HepG2 (cell line): Measurements from ENCODE around the gene AXIN2. TPM values are rescaled to one million over a fixed set of nuclear protein-coding genes. Genes with fewer than 3 reads are reported as not detected.

Source experiments
- FOXC1 ChIP-seq: sonication (generic); formaldehyde crosslinking; IDR thresholded peaks from 2 replicates; pipeline ENCODE4 v1.8.0; 2022; ENCODE audit warnings: mild to moderate bottlenecking, missing genetic modification reagents, borderline replicate concordance
- FOXK2 ChIP-seq: fragments of 450-650 bp; IDR thresholded peaks from 2 replicates; pipeline ENCODE4 v1.6.1; 2016
- GFI1 ChIP-seq: sonication (generic); formaldehyde crosslinking; IDR thresholded peaks from 2 replicates; pipeline ENCODE4 v1.5.0; 2020; ENCODE audit warnings: missing genetic modification reagents, mild to moderate bottlenecking, borderline replicate concordance
- MYNN ChIP-seq: sonication (generic); formaldehyde crosslinking; IDR thresholded peaks from 2 replicates; pipeline ENCODE4 v1.4.0; 2020; ENCODE audit warnings: mild to moderate bottlenecking, low read depth, missing genetic modification reagents
- RFX1 ChIP-seq: fragments of 450-650 bp; IDR thresholded peaks from 2 replicates; pipeline ENCODE4 v1.6.1; 2017
- SUZ12 ChIP-seq: fragments of 150-350 bp; IDR thresholded peaks from 2 replicates; pipeline ENCODE4 v1.6.1; 2014; ENCODE audit warnings: low read depth, low read length
- ZBTB21 ChIP-seq: sonication (generic); formaldehyde crosslinking; IDR thresholded peaks from 2 replicates; pipeline ENCODE4 v1.4.0; 2020; ENCODE audit warnings: missing genetic modification reagents
- ZBTB7B ChIP-seq: sonication (generic); formaldehyde crosslinking; IDR thresholded peaks from 2 replicates; pipeline ENCODE4 v1.4.0; 2020; ENCODE audit warnings: missing genetic modification reagents
- ZNF549 ChIP-seq: sonication (generic); formaldehyde crosslinking; IDR thresholded peaks from 2 replicates; pipeline ENCODE4 v1.5.0; 2020; ENCODE audit warnings: missing genetic modification reagents
- polyA plus RNA-seq, 8 experiments: library from polyadenylated mRNA; depleted of rRNA in 3 of 8; stranded (reverse) in 7 of 8; unstranded in 1 of 8; fragments of >200 nt; fragmentation: Illumina TruSeq in 4 of 8; extraction: Trizol in 4 of 8; gene quantifications; 2 replicates each; pipeline versions ENCODE4 v1.2.1 to v1.2.3, GENCODE V29; 2011 to 2016; ENCODE audit warnings: low read depth in 4 of 8, missing spikeins in 1 of 8, mixed read lengths in 1 of 8; ENCODE audit not compliant: insufficient read depth in 1 of 8
- total RNA-seq, 5 experiments: library from RNA; depleted of rRNA; stranded (reverse); fragments of >200 nt; fragmentation: Illumina TruSeq; extraction: Trizol; gene quantifications; 2 replicates each; pipeline ENCODE4 v1.2.3, GENCODE V29; 2016; ENCODE audit warnings: low read depth in 1 of 5
- TF ChIP-seq, protein P1 (sequence below): sonication (generic); formaldehyde crosslinking; IDR thresholded peaks from 2 replicates; pipeline ENCODE4 v1.4.0; 2020; ENCODE audit warnings: mild to moderate bottlenecking, missing genetic modification reagents
- TF ChIP-seq, protein P2 (sequence below): sonication (generic); formaldehyde crosslinking; IDR thresholded peaks from 2 replicates; pipeline ENCODE4 v1.4.0; 2020; ENCODE audit warnings: missing genetic modification reagents
- TF ChIP-seq, protein P3 (sequence below): sonication (generic); formaldehyde crosslinking; IDR thresholded peaks from 2 replicates; pipeline ENCODE4 v1.4.0; 2020; ENCODE audit warnings: mild to moderate bottlenecking, missing genetic modification reagents
- TF ChIP-seq, protein P4 (sequence below): fragments of 450-650 bp; IDR thresholded peaks from 2 replicates; pipeline ENCODE4 v1.6.1; 2017
- TF ChIP-seq, protein P5 (sequence below): sonication (generic); formaldehyde crosslinking; IDR thresholded peaks from 2 replicates; pipeline ENCODE4 v1.5.0; 2020; ENCODE audit warnings: mild to moderate bottlenecking, missing genetic modification reagents

The AXIN2 gene
- total and polyA plus RNA-seq, 2 of the 13 experiments (the other 11 are each of a cell fraction or from before 2014, with no cell fraction given) = 58.6 to 63.4 TPM

DNA sequence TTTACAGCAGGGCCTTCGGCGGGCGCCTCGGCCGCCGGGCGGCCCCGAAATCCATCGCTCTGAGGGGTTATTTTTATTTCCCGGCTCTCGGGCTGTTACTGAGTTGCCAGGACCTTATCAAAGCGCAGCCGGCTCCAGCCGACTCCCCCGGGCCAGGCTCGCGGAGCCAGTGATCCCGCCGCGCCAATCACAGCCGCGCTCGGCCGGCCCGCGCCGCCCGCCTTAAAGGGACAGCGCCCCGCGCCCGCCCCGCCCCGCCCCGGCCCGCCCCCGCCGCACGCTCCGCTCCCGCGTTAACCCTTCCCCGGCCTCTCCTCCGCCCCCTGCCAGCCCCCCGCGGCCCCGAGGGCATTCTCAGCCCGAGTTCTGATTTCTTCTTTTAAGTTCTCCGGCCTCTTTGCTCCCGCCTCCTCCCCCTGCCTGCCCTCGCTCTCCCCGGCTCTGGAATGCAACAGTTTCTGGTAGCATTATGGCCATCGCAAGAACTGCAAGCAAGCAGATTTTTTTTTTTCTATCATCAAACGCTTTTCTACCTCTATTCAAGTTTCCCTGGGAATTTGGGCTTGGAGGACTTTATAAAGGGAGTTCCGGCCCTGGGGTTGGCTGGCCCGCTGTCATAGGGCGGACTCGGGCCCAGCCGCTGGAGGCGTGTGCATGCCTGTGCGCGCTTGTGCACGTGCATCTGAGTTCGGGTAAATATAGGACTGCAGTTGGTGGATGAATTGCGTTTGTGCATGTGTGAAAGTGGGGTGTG, at the start of gene AXIN2 (continued):
- TF ChIP-seq, protein P1, sequence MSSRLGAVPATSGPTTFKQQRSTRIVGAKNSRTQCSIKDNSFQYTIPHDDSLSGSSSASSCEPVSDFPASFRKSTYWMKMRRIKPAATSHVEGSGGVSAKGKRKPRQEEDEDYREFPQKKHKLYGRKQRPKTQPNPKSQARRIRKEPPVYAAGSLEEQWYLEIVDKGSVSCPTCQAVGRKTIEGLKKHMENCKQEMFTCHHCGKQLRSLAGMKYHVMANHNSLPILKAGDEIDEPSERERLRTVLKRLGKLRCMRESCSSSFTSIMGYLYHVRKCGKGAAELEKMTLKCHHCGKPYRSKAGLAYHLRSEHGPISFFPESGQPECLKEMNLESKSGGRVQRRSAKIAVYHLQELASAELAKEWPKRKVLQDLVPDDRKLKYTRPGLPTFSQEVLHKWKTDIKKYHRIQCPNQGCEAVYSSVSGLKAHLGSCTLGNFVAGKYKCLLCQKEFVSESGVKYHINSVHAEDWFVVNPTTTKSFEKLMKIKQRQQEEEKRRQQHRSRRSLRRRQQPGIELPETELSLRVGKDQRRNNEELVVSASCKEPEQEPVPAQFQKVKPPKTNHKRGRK (CRISPR knock-in tag) = no peak
- TF ChIP-seq RFX1 (no peak), ZNF549 (CRISPR knock-in tag) (no peak), ZBTB7B (CRISPR knock-in tag) (peak; percentile 5), FOXK2 (peak; percentile 53; the same call in 1 of the 2 replicates), GFI1 (CRISPR knock-in tag) (peak; percentile 97), MYNN (CRISPR knock-in tag) (no peak), ZBTB21 (CRISPR knock-in tag) (no peak), SUZ12 (no peak), FOXC1 (CRISPR knock-in tag) (peak; percentile 99)
- TF ChIP-seq, protein P2, sequence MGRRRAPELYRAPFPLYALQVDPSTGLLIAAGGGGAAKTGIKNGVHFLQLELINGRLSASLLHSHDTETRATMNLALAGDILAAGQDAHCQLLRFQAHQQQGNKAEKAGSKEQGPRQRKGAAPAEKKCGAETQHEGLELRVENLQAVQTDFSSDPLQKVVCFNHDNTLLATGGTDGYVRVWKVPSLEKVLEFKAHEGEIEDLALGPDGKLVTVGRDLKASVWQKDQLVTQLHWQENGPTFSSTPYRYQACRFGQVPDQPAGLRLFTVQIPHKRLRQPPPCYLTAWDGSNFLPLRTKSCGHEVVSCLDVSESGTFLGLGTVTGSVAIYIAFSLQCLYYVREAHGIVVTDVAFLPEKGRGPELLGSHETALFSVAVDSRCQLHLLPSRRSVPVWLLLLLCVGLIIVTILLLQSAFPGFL (CRISPR knock-in tag) = 0 out of 2 replicates have a peak, but pooled peaks have one; percentile 71
- TF ChIP-seq, protein P3, sequence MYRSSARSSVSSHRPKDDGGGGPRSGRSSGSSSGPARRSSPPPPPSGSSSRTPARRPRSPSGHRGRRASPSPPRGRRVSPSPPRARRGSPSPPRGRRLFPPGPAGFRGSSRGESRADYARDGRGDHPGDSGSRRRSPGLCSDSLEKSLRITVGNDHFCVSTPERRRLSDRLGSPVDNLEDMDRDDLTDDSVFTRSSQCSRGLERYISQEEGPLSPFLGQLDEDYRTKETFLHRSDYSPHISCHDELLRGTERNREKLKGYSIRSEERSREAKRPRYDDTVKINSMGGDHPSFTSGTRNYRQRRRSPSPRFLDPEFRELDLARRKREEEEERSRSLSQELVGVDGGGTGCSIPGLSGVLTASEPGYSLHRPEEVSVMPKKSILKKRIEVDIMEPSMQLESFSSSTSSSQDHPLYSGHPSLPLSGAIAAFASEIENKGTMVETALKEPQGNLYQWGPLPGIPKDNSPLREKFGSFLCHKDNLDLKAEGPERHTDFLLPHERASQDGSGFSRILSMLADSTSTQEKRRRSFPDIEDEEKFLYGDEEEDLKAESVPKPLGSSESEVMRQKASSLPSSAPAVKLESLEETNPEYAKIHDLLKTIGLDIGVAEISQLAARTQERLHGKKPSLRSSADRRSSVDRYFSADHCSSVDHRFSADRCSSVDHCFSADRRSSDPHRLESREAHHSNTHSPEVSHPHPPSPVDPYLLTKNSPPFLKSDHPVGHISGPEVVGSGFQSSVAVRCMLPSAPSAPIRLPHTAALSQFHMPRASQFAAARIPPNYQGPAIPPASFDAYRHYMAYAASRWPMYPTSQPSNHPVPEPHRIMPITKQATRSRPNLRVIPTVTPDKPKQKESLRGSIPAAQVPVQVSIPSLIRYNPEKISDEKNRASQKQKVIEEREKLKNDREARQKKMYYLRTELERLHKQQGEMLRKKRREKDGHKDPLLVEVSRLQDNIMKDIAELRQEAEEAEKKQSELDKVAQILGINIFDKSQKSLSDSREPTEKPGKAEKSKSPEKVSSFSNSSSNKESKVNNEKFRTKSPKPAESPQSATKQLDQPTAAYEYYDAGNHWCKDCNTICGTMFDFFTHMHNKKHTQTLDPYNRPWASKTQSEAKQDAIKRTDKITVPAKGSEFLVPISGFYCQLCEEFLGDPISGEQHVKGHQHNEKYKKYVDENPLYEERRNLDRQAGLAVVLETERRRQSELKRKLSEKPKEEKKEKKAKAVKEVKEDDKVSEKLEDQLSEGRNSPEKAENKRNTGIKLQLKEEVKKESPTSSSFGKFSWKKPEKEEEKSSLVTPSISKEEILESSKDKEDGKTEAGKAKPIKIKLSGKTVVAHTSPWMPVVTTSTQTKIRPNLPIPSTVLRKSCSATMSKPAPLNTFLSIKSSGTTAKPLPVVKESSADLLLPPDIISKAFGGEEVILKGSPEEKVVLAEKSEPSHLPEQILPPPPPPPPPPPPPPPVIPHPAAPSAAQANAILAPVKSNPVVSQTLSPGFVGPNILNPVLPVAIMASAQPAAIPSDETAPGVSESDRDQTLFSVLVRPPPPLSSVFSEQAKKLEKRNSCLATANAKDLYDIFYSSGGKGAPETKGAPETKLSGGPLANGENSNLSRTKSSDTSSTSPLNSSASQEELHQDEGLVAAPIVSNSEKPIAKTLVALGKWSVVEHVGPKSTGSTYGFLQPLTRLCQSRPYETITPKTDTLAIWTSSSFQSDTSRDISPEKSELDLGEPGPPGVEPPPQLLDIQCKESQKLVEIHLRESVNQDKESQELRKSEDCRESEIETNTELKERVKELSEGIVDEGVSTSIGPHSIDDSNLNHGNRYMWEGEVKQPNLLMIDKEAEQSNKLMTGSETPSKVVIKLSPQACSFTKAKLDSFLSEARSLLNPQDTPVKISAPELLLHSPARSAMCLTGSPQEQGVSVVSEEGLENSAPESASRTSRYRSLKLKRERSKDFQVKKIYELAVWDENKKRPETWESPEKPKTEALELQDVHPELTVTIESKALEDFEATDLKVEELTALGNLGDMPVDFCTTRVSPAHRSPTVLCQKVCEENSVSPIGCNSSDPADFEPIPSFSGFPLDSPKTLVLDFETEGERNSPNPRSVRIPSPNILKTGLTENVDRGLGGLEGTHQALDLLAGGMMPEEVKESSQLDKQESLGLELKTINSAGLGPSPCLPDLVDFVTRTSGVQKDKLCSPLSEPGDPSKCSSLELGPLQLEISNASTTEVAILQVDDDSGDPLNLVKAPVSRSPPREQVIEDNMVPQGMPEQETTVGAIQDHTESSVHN (CRISPR knock-in tag) = peak; percentile 94; the same call in 1 of the 2 replicates
- TF ChIP-seq, protein P4, sequence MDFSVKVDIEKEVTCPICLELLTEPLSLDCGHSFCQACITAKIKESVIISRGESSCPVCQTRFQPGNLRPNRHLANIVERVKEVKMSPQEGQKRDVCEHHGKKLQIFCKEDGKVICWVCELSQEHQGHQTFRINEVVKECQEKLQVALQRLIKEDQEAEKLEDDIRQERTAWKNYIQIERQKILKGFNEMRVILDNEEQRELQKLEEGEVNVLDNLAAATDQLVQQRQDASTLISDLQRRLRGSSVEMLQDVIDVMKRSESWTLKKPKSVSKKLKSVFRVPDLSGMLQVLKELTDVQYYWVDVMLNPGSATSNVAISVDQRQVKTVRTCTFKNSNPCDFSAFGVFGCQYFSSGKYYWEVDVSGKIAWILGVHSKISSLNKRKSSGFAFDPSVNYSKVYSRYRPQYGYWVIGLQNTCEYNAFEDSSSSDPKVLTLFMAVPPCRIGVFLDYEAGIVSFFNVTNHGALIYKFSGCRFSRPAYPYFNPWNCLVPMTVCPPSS = no peak
- TF ChIP-seq, protein P5, sequence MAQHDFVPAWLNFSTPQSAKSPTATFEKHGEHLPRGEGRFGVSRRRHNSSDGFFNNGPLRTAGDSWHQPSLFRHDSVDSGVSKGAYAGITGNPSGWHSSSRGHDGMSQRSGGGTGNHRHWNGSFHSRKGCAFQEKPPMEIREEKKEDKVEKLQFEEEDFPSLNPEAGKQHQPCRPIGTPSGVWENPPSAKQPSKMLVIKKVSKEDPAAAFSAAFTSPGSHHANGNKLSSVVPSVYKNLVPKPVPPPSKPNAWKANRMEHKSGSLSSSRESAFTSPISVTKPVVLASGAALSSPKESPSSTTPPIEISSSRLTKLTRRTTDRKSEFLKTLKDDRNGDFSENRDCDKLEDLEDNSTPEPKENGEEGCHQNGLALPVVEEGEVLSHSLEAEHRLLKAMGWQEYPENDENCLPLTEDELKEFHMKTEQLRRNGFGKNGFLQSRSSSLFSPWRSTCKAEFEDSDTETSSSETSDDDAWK (CRISPR knock-in tag) = no peak
